ENCODE measurements around the gene CPAMD8. TPM values are rescaled to one million over a fixed set of nuclear protein-coding genes. Genes with fewer than 3 reads are reported as not detected.
"Not testable (repeated sequence)": the region's sequence is repeated elsewhere in the genome, so short reads cannot be mapped to it uniquely, and the experiment has no call there.

Gene CPAMD8
- total RNA-seq, 1 donor from 2014 or later, result 54.3 TPM

DNA sequence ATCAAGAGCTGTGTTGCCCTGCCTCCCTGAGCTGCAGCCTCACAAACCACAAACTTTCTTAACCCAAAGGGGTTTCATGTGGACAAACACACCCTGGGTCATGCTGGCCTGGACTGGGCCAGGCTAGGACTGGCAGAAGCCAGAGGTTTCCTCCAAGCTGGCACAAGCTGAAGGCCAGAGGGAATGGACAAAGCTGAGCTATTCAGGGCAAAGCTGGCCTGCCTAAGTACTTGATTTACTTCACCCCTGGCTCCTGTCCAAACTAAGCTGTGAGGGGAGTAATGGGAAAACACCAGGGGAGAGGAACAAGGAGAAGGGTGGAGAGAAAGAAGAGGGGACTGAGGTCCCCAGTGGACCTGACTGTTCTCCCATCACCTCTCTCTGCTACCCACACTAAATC is 6.2 kb downstream of the CPAMD8 start:
- no peak overlapping the region for H3K4me3 ChIP-seq
- H3K27ac ChIP-seq, result no peak overlapping the region
- DNase-seq (no peak), ATAC-seq (no peak)
- intact Hi-C loops (cut with DNase I), result no loop called here
- H3K27me3 ChIP-seq (ENCODE audit: low read depth), result no peaks in the 10 kb centered on the region
- peaks cover 9% of the 10 kb centered on the region for H3K9me3 ChIP-seq
- TF ChIP-seq, protein P1, sequence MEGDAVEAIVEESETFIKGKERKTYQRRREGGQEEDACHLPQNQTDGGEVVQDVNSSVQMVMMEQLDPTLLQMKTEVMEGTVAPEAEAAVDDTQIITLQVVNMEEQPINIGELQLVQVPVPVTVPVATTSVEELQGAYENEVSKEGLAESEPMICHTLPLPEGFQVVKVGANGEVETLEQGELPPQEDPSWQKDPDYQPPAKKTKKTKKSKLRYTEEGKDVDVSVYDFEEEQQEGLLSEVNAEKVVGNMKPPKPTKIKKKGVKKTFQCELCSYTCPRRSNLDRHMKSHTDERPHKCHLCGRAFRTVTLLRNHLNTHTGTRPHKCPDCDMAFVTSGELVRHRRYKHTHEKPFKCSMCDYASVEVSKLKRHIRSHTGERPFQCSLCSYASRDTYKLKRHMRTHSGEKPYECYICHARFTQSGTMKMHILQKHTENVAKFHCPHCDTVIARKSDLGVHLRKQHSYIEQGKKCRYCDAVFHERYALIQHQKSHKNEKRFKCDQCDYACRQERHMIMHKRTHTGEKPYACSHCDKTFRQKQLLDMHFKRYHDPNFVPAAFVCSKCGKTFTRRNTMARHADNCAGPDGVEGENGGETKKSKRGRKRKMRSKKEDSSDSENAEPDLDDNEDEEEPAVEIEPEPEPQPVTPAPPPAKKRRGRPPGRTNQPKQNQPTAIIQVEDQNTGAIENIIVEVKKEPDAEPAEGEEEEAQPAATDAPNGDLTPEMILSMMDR (IDR thresholded peaks at IDR 0.05), result no peak
- H3K4me1 ChIP-seq, result peaks cover 32% of the 10 kb centered on the region
- no peaks in the 10 kb centered on the region for H3K36me3 ChIP-seq

DNA sequence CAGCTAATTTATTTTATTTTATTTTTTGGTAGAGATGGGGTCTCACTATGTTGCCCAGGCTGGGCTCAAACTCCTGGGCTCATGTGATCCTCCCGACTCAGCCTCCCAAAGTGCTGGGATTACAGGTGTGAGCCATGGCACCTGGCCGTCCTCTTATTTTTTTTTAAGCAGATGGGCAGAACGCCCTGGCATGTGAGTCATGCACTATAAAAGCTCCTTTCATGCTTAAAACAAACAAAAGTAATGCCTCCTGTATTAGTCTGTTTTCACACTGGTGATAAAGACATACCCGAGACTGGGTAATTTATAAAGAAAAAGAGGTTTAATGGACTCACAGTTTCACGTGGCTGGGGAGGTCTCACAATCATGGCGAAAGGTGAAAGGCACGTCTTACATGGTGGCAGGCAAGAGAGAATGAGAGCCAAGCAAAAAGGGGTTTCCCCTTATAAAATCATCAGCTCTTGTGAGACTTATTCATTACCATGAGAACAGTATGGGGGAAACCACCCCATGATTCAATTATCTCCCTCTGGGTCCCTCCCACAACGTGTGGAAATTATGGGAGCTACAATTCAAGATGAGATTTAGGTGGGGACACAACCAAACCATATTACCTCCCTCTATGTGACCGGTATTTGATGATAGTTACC is 12.3 kb downstream of the CPAMD8 start:
- DNase-seq; intact Hi-C loops (cut with DNase I): not testable (repeated sequence)

GRCh38 chr19:17011485-17011884 is 15.1 kb downstream of the CPAMD8 start:
- no peaks in the 10 kb centered on the region for H3K9me3 ChIP-seq

More for the DNA sequence above, 12.3 kb downstream of the CPAMD8 start:
- not testable (repeated sequence) for H3K27me3 ChIP-seq (ENCODE audit: low read depth); H3K9me3 ChIP-seq; H3K27ac ChIP-seq; H3K36me3 ChIP-seq; H3K4me1 ChIP-seq; H3K4me3 ChIP-seq
- ATAC-seq, result peak in 1 of 2 donors; percentile 56

DNA sequence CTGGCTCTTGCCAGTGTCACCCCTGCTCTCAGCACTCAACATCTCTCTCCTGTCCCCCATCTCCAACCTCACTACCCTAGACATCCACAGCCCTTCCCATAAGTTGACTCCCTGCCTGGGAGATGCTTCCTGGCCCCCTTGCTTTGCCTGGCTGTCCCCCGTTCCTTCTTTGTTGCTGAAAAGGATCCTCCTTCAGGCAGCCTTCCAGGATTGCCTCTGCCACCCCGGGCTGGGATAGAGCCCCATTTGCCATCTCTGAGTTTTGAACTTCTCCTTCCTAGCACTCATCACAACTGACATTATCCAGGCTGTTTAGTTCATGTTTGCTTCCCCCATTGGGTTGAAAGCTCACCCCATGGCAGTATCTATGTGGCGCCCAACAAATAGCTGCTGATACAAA is 20.0 kb downstream of the CPAMD8 start:
- intact Hi-C loops (cut with DNase I), result no loop called here
- no peaks in the 10 kb centered on the region for H3K36me3 ChIP-seq
- no peaks in the 10 kb centered on the region for H3K27me3 ChIP-seq (ENCODE audit: low read depth)
- ATAC-seq (no peak), DNase-seq (no peak)
- no peaks in the 10 kb centered on the region for H3K4me1 ChIP-seq
- H3K4me3 ChIP-seq, result no peak overlapping the region
- no peaks in the 10 kb centered on the region for H3K9me3 ChIP-seq
- TF ChIP-seq, protein P1 (IDR thresholded peaks at IDR 0.05), result no peak
- H3K27ac ChIP-seq, result no peak overlapping the region

More at GRCh38 chr19:17011485-17011884, 15.1 kb downstream of the CPAMD8 start:
- TF ChIP-seq, protein P1 (IDR thresholded peaks at IDR 0.05), result no peak
- ATAC-seq (no peak), DNase-seq (no peak)
- intact Hi-C loops (cut with DNase I), result no loop called here
- no peaks in the 10 kb centered on the region for H3K4me1 ChIP-seq
- H3K36me3 ChIP-seq, result no peaks in the 10 kb centered on the region
- H3K4me3 ChIP-seq, result no peak overlapping the region
- no peaks in the 10 kb centered on the region for H3K27me3 ChIP-seq (ENCODE audit: low read depth)
- H3K27ac ChIP-seq, result no peak overlapping the region

GRCh38 chr19:17005000-17005399 is 21.6 kb downstream of the CPAMD8 start:
- Histone ChIP-seq H3K36me3 (no peaks in the 10 kb centered on the region), H3K27me3 (ENCODE audit: low read depth) (no peaks in the 10 kb centered on the region), H3K27ac (no peak overlapping the region), H3K4me3 (no peak overlapping the region), H3K9me3 (no peaks in the 10 kb centered on the region), H3K4me1 (no peaks in the 10 kb centered on the region)
- ATAC-seq (no peak), DNase-seq (no peak)
- intact Hi-C loops (cut with DNase I), result no loop called here
- TF ChIP-seq, protein P1 (IDR thresholded peaks at IDR 0.05), result no peak

GRCh38 chr19:17004386-17004785 is 22.2 kb downstream of the CPAMD8 start:
- Histone ChIP-seq H3K27ac (no peak overlapping the region), H3K9me3 (no peaks in the 10 kb centered on the region), H3K4me3 (no peak overlapping the region), H3K4me1 (no peaks in the 10 kb centered on the region), H3K27me3 (ENCODE audit: low read depth) (no peaks in the 10 kb centered on the region), H3K36me3 (no peaks in the 10 kb centered on the region)
- TF ChIP-seq, protein P1 (IDR thresholded peaks at IDR 0.05), result no peak
- DNase-seq (no peak), ATAC-seq (no peak)
- intact Hi-C loops (cut with DNase I), result no loop called here

Measured in lower lobe of right lung (tissue), 2 donors.